Frontal cortex (tissue), 4 donors: Measurements from ENCODE around the gene TBX4. TPM values are rescaled to one million over a fixed set of nuclear protein-coding genes. Genes with fewer than 3 reads are reported as not detected.
A peak's percentile ranks its signal among the peaks of the same experiment; 100 is the strongest.

Experiments
- DNase-seq, 2 donors: peaks; one replicate each; pipeline ENCODE4 v3.0.0; 2012; ENCODE audit warnings: low spot score in 2 of 2
- FAIRE-seq: peaks from 2 replicates; lab custom pipeline; 2012; peaks lifted over from hg19 to GRCh38; lab: Jason Lieb, UNC
- total RNA-seq: library from RNA; depleted of rRNA; stranded (reverse); fragments of >200 nt; gene quantifications from one replicate; pipeline ENCODE4 v1.2.3, GENCODE V29; 2014
- donor health status: control.
- donor health status: control.
- donor health status: control.

Gene TBX4
- total RNA-seq, 1 donor from 2014 or later = not detected

- DNase-seq (peak; percentile 91 to 97), FAIRE-seq (no peak)
Observed at GRCh38 chr17:61412143-61412859, 39.9 kb upstream of the TBX4 start.

GRCh38 chr17:61412860-61413660 lies 39.2 kb upstream of the TBX4 start:
- FAIRE-seq (no peak), DNase-seq (no peak)

DNA sequence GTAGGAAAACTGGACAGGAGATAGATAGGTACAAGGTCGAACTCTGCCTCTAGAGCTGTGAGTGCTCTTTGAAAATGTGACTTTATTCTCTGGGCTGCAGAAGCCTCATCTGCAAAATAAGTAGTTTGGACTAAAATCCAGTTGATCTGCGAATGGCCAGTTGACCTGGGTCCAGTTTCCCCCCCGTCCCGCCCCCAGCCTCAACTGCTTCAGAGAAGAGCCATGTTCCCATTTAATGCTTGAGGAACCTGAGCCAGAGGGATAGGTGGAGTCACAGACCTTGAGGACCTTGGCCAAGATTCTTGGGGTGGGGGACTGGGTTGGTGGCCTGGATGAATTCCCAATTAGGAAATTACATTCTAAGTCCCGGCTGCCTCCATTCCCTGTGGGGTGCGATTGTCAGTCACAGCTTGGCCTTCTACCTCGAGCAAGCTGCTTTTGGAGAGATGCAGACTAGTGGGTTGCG lies 38.5 kb upstream of the TBX4 start:
- DNase-seq = no peak
- no peak for FAIRE-seq

DNA sequence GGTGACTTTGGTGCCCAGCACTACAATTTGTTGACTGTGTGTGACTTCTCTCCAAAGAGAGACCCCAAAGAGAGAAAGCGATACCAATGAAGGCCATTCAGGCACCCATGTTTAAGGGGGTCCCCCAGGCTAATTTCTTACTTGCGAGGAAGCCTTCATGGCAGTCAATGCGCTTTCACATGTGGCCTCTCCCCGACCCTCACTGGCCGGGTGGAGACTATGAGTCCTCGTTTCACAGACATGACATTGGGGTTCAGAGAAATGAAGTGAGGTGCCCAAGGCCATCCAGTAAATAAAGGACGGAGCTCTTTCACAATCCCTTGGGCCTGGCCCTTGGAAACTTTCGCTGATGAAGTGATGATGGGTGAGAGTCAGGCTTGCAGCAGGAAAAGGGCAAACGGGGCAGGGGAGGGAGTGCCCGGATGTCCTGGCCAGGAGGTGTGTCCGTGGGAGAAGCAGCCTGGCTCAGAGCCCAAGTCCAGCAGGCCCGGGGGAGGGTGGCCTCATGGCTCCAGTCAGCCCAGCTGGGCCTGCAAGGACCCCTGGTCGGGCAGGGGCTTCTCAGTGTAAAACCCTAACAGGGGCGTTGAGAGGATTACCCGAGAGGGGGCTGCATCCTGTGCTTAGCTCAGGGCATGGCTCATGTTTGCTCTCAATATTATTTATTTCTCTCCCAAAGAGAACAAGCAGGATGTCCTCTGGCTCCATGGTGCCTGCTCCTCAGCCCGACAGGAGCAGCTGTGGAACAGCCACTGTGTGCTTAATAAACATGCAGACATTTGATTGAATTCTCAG lies 37.9 kb upstream of the TBX4 start:
- FAIRE-seq (no peak), DNase-seq (peak in 1 of 2 donors; percentile 28)

DNA sequence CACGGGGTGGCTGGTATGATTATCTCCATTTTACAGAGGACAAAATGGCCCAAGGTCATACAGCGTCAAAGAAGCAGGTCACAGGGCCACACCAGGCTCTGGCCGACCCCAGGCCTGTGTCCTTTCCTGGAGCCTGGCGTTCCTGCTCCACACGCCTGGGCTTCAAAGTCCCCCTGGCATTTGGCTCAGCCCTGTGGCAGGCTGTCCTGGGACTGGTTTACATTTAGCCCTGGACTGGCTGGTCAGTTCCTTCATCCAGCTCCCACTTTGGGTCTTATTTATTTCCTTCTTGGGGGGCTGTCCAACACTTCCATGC lies 37.3 kb upstream of the TBX4 start:
- DNase-seq (no peak), FAIRE-seq (no peak)

DNA sequence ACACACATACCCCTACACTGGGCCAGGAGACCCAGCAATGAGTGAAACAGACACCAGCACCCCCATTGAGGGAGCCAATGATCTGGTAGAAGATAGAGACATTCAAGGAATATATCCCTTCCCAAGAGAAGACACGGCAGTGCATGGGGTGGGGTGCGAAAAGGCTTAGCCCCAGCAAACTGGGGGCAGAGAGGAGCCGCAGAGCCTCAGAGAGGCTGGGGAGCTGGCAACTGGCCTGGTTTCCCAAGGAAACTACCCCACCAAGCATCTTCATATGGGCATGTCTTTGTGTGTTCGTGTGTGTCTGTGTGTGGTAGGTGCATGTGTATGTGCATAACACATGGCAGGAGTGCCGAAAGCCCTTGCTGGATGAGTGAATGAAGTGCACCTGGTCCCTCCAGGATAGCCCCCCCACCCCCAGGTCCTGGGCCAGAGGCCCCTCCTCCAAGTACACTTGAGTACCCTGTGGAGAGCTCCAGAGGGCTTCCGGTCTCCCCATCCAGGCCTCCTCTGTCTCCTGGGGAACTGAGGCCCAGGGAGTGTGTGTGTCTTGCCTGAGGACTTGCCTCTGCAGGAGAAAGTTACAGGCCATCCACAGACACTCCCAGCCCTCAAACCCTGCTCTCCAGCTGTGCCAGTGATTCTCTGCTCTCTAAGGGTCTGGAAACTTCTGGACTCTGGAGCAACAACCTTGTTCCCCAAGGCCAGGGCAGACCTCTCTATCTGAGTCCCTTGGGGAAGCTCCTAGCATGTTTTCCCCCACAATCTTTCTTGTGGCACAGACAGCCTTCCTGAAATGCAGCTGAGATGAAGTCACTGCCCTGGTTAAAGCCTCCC lies 36.6 kb upstream of the TBX4 start:
- no peak for FAIRE-seq

GRCh38 chr17:61416211-61416539 lies 36.0 kb upstream of the TBX4 start:
- no peak for FAIRE-seq
- DNase-seq = peak in 1 of 2 donors; percentile 16

More for the DNA sequence above, 36.6 kb upstream of the TBX4 start:
- no peak for DNase-seq

GRCh38 chr17:61416540-61417363 lies 35.5 kb upstream of the TBX4 start:
- FAIRE-seq = no peak
- peak; percentile 71 to 87 for DNase-seq

DNA sequence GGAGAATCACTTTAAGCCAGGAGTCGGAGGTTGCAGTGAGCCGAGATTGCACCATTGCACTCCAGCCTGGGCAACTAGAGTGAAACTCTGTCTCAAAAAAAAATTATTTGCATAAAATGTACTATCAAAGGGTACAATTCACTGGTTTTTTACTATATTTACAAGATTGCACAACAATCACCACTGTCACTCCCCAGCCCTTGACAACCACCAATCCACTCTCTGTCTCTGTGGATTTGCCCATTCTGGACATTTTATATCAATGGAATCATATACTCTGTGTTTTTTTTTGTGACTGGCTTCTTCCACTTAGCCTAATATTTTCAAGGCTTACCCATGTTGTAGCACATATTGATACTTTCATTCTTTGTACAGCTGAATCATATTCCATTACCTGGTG lies 33.8 kb upstream of the TBX4 start:
- no peak for FAIRE-seq
- DNase-seq = no peak

DNA sequence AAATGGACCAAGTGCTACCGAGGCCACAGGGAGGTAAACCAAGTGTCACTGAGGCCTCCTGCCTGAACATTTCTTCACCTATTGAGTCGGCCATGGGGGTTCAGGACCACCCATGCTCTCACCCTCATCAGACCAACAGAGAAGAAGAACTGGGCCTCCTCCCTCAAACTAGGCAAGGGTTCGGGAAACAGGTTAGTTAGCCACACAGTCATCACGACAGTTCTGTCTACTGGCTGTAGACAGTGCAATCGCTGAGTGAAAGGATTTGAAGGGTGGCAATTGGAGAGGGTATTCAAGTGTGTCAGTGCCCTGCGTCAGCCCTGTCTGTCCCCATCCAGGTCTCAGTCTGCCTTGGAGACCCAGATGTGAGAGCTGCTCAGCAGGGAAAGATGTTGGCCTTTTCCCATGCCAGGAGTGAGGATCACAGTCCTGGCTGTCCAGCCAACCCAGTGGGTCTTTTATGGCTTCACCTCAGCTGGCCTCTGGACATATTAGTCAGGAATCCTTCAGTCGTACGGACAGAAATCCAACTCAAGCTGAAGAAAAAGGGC lies 32.7 kb upstream of the TBX4 start:
- DNase-seq (no peak), FAIRE-seq (no peak)

GRCh38 chr17:61420052-61420451 lies 32.2 kb upstream of the TBX4 start:
- DNase-seq (no peak), FAIRE-seq (no peak)

DNA sequence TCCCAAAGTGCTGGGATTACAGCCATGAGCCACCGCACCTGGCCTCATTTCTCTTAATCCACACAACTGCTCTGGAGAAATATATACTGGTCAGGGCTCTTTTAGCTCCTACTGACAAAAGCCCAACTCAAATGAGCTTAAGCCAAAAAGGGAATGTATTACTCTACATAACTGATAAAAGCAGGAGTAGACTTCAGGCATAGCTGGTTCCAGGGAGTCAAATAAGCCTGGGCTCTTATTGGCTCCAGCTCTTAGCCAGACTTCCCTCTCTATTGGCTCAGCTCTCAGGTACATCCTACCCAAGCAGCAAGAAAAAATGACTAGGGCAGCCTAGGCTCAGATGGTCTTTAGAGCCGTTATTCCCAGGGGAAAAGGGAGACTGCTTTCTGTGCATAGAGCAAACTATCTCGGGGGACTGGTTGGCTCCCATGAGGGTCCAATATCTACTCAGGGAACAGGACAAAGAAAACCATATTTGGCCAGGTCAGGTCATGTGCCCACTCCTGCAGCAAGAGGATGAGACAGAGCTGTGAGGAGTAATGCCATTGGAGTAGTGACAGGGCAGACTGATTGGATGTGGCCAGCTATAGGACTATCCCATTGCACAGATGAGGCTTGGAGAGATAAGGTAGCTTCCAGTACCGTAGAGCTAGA lies 31.4 kb upstream of the TBX4 start:
- no peak for FAIRE-seq
- DNase-seq = no peak

DNA sequence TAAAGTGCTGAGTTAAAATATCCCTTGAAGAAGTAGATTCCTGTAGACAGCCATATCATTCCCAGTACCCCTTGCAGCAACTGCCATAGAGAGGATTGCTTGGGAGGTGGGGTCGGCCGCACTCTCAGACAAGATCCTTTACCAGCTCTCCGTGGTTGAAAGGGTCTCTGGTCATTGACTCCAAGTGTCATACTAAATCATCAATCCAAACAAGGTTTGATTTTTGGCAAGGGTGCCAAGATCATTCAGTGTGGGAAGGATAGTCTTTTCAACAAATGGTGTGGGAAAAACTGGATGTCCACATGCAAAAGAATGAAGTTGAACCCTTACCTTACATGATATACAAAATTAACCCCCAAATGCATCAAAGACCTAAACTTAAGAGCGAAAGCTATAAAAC lies 30.8 kb upstream of the TBX4 start:
- DNase-seq (no peak), FAIRE-seq (no peak)

DNA sequence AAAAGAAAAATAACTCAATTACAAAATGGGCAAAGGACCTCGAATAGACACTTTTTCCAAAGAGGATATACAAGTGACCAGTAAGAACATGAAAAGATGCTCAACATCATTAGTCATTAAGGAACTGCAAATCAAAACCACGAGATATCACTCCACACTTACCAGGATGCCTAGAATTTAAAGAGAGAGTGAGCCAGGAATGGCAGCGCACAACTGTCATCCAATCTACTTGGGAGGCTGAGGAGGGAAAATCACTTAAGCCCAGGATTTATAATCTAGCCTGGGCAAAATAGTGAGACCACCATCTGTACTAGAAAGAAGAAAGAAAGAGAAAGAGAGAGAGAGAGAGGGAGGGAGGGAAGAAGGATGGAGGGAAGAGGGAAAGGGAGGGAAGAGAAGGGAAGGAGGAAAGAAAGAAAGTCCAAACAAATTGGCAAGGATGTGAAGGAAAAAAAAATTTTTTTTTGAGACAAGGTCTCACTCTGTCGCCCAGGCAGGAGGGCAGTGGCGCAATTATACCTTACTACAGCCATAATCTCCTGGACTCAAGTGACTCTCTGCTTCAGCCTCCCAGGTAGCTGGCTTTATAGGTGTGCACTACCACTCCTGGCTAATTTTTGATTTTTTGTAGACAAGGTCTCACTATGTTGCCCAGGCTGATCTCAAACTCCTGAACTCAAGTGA lies 30.0 kb upstream of the TBX4 start:
- DNase-seq (no peak), FAIRE-seq (no peak)

DNA sequence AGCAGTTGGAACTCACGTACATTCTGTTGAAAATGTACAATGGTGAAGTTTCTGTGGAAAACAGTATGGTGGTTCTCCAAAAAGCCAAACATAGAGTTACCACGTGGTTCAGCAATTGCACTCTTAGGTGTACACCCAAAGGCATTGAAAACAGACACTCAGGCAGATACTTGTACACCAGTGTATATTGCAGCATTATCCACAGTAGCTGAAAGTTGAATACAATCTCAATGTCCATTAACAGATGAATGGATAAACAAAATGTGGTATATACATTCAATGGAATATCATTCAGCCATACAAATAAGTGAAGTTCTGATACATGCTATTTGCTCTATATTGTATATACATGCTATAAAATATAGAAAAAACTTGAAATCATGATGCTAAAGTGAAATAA lies 29.4 kb upstream of the TBX4 start:
- FAIRE-seq (no peak), DNase-seq (no peak)

DNA sequence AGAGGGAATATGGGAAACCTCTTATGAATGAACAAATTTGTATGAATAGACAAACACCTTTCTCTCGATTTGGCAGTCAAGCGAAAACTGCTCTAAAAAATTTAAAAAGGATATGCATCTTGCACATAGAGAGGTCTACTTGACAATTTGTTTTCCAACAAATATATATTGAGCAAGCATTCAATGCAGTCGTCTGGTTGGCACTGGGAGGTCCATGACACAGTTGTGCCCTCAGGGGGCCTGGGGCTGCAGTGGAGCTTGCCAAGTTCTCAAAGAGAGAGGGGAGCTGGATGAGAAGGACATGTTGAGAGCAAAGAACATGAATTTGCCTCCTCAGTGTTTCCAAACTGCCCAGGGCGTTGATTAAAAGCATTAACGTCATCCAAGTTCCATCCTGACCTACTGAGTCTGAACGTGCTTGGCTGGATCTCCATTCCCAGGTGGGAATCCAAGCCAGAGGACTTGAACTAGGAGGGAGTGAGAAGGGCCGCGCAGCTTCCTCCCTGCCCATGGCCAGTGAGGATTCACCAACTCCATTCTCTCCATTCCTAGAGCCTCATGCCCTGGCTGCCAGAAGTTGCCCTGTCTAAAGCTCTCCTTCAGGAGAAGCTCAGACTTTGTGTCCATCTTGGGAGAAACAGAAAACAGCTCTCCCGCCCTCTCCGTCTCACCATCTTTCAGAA lies 28.1 kb upstream of the TBX4 start:
- DNase-seq (no peak), FAIRE-seq (no peak)
